ENCODE data around the gene CUX1.
"Not testable (repeated sequence)": the region's sequence is repeated elsewhere in the genome, so short reads cannot be mapped to it uniquely, and the experiment has no call there.

The CUX1 gene

GRCh38 chr7:101865031-101865430 is 47.6 kb downstream of the CUX1 start:
- no peak for DNase-seq (ENCODE audit: extremely low spot score, insufficient read length, low read depth)
- no peak for FAIRE-seq

DNA sequence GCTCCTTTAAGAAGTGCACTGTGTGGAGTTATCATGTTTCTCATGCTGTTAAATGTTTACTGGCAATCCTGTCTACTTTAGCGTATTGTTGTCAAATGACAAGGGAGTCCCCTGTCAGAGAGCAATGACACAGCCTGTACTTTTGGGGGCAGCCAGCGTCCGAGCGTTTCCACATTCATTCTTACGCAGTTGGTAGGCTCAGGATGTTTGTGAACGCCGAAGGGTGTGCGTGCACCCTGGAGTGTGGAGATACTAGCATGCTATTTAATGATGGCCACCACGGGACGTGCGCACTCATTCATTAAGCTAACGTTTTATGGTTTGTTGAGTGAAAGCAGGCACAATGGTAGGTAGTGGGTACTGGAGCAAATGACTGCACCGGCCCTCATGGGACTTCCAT is 48.0 kb downstream of the CUX1 start:
- no peak for FAIRE-seq
- DNase-seq (ENCODE audit: extremely low spot score, insufficient read length, low read depth): no peak

GRCh38 chr7:101866328-101866727 is 48.9 kb downstream of the CUX1 start:
- DNase-seq (ENCODE audit: extremely low spot score, insufficient read length, low read depth) (no peak), FAIRE-seq (no peak)

DNA sequence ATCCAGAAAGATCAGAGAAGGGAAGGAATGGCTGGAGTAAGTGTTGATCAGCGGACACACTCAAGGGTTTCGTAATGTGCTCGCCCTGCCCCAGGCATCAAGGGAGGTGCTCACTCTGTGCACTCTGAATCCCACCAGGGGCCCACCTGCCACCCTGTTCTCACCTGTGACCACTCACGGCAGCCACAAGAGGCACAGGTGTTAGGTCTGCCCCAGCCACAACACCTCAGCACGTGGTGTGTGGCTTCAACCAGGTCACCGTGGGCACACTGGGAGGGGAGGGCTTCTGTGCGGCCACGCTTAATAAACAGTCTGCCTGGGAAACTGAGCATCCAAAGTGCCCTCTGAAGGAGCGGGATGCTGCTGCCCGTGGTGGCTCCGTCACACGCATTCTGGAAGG is 49.8 kb downstream of the CUX1 start:
- DNase-seq (ENCODE audit: extremely low spot score, insufficient read length, low read depth) (no peak), FAIRE-seq (no peak)

DNA sequence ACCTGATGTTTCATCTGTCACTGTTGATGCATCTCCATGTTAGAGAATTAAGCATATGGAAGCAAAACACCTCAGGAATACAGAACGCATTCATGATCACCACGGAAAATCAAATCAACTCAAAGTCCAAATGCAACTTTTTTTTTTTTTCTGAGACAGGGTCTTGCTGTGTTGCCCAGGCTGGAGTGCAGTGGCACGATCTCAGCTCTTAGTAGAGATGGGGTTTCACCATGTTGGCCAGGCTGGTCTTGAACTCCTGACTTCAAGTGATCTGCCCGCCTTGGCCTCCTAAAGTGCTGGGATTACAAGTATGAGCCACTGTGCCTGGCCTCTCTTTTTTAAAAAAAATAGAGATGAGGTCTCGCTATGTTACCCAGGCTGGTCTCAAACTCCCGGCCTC is 50.3 kb downstream of the CUX1 start:
- not testable (repeated sequence) for DNase-seq (ENCODE audit: extremely low spot score, insufficient read length, low read depth); FAIRE-seq

GRCh38 chr7:101868191-101868950 is 50.9 kb downstream of the CUX1 start:
- FAIRE-seq: no peak
- no peak for DNase-seq (ENCODE audit: extremely low spot score, insufficient read length, low read depth)

DNA sequence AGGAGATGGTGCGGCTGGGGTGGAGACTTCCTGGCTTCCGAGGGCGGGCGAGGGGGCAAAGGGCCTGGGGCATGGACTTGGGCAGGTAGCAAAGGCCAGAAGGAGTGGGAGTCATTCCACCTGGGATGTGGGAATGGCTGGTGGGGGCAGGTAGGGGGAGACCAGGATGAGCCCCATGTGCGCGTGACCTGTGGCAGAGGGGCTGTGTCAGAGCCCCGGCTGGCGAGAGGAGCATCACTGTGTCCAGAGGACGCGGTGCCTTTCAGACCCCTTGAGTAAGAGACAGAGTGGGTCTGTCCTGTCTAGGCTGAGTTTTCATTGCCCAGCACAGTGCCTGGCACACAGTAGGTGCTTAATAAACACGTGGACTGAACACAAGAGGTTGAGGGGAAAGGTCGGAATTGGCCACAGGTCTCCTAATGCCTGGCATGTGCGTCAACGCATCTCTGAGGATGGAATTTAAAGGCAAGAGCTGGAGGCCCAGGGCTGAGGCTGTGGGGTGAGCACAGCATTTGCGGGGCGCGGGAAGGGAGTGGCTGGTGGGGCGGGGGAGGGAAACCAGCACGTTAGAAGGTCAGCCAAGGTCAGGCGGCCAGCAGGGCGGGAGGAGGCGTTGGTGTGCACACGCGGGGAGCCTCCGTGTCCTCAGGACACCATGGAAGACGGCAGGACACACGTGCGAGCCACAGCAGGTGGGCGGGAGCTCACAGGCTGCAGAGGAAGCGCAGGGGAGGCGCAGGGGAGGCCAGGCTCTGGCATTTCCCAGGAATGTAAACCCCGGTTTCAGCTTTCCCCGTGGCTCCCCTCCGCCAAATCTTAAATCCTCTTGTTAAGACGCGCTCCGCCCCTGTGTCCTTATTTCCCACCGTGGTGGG is 51.8 kb downstream of the CUX1 start:
- DNase-seq (ENCODE audit: extremely low spot score, insufficient read length, low read depth): no peak
- no peak for FAIRE-seq

- DNase-seq (ENCODE audit: extremely low spot score, insufficient read length, low read depth): no peak
- no peak for FAIRE-seq
Measured at GRCh38 chr7:101869901-101870290, 52.5 kb downstream of the CUX1 start.

DNA sequence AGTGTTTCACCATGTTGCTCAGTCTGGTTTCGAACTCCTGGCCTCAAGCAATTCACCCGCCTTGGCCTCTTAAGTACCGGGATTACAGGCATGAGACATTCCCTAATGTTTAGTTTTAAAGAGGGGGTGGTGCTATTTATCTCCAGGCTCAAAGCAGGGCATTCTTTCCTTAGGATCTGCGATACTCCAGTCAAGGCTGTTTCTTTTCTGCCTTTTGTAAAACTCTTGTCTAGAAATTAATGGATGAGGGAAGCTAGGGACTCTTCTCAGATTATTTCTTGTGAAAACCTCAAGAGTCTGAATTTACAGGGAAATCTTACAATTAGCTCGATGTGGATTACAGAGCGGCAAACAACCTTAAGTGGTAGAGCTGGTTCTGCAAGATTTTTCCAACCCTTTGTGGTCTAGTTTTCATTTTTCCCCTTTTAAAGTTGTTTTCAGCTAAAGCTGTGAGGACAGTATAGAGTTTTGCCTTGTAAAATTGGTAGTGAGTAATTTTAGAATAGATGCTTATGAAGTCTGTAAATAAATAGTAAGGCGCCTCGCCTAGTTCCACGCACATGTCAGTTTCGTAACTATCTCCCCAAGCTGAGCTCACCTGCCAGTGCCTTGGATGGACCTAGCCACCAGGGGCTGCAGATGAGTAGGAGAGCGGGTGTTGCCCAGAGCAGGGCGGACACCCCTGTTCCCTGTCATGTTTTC is 53.1 kb downstream of the CUX1 start:
- no peak for FAIRE-seq
- no peak for DNase-seq (ENCODE audit: extremely low spot score, insufficient read length, low read depth)

DNA sequence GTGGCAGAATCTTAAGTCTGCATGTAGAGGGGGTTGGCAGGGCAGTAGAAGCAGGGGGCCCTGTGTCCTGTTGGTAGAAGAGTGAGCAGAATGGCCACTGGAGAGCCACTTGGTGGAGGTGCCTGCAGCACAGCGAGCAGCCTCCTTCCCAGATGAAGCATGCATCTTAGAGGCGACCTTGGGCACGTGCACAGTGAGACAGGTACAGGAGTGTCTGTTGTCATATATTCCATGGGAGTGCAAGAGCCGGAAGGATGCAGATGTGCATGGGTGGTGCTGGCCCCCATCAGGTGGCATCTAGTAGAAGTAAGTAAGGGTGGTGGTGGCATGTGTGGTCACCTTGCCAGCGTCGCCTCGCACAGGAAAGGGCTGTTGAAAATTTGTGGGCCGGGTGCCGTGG is 53.9 kb downstream of the CUX1 start:
- no peak for FAIRE-seq
- DNase-seq (ENCODE audit: extremely low spot score, insufficient read length, low read depth): no peak

- FAIRE-seq (no peak), DNase-seq (ENCODE audit: extremely low spot score, insufficient read length, low read depth) (no peak)
Measured at GRCh38 chr7:101874028-101874427, 56.6 kb downstream of the CUX1 start.

DNA sequence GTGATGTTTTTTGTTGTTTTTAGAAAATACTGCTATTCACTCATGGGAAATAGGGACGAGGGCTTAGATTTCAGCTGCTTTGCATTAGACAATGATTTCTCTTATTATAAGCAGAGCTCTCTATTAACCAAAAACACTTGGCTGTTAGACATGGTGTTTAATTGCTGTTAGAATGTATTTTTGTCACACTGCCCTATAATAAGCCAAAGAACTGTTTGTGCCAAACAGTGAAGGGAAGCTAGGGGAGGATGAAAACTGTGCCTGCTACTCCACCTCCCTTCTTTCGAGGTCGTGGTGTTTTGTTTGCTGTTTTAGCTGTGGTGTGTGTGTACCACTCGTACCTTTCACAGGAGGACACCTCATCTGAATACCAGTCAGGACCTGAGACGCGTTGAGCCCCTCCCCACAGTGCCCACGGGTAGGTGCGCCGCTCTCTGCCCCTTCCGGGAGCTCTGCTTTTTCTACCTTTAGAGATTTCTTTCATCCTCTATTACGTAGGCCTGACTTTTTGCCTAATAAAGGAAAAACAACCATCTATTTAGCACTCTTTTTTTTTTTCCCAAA is 57.9 kb downstream of the CUX1 start:
- no peak for FAIRE-seq
- DNase-seq (ENCODE audit: extremely low spot score, insufficient read length, low read depth): no peak

- FAIRE-seq (no peak), DNase-seq (ENCODE audit: extremely low spot score, insufficient read length, low read depth) (no peak)
Measured at GRCh38 chr7:101877882-101878591, 60.6 kb downstream of the CUX1 start.

DNA sequence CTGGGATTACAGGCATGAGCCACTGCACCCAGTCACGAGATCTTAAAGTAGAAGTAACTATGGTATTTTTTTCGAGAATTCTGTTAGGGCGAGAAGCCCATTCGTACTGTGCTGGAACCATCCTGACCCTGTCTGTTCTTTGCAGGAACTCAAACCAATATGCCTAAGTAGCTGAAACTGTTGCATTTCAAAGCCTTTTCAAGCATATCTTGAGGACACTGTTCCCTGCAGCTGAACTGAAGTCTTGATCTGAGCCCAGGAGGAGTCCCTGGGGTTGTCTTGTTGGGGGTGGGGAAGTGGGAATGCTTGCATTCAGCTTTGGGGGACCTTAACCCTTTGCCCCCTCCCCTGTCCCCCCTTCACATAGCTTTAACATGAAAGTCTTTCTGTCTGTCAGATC is 61.5 kb downstream of the CUX1 start:
- DNase-seq (ENCODE audit: extremely low spot score, insufficient read length, low read depth): no peak

DNA sequence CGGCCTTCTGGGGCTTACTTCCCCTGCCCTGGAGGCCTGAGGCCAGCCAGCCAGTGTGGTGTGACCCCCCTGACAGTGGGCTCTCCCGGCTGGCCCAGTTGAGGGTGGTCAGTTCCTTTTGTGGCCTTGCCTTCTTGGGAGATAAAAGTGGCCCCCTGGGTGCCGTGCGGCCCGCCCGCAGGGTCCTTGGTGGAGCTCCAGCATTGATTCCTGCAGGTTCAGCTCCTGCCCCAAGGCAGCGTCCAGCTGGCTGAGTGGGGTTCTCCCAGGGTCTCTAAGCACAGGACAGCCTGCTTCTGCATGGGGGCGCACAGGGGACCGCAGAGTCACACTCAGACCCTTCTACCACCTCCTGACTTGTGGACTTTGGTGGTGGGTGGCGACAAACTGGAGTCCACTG is 62.1 kb downstream of the CUX1 start:
- FAIRE-seq (no peak), DNase-seq (ENCODE audit: extremely low spot score, insufficient read length, low read depth) (no peak)

More for the DNA sequence above, 61.5 kb downstream of the CUX1 start:
- no peak for FAIRE-seq

GRCh38 chr7:101880282-101881054 is 63.0 kb downstream of the CUX1 start:
- DNase-seq (ENCODE audit: extremely low spot score, insufficient read length, low read depth) (no peak), FAIRE-seq (no peak)

- DNase-seq (ENCODE audit: extremely low spot score, insufficient read length, low read depth): no peak
- FAIRE-seq: no peak
Measured at GRCh38 chr7:101882005-101882421, 64.6 kb downstream of the CUX1 start.

GRCh38 chr7:101882595-101883564 is 65.5 kb downstream of the CUX1 start:
- DNase-seq (ENCODE audit: extremely low spot score, insufficient read length, low read depth) (no peak), FAIRE-seq (no peak)

Measured in GM18507 (cell line).